ENCODE measurements around the gene TEPSIN. TPM values are rescaled to one million over a fixed set of nuclear protein-coding genes. Genes with fewer than 3 reads are reported as not detected.

Gene TEPSIN
- total and polyA plus RNA-seq, 2 of the 13 experiments (the other 11 are each of a cell fraction or from before 2014, with no cell fraction given): 16.1 to 18.8 TPM

DNA sequence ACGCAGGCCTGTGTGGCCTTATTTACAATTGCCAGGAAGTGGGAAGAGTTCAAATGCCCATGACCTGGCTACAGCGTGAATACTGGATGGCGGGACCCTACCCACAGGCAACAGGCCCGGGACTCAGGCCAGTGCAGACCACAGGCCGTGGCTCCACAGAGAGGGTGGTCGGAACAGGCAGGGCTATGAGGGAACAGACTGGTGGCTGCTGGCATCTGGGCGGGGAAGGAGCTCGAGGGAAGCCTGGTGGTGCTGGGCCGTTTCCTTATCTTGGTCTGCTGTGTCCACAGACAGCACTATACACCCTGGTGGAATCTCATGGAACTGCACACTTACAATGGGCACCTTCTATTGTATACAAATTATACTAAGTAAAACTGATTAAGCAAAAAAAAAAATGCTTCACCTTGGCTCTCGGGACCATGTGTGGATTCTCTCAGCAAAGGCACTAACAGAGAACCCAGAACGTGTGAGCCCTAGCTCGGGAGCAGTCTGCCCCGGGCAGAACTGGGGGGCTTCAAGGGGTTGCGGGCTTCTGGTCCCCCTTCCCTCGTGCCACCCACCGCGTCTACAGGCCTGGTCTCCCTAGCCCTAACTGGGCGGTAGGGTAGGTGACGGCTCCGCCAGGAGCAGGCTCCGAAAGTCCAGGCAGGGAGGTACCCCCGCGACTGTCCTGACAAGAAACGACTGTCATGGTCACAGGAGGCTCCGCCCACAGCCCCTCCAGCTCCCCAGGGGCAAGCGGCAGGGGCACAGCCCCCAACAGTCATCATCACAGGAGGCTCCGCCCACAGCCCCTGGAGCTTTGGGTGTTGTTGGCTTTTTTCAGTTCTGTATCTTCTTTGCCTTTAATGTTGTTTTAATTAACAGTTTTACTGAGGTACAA, 37.9 kb downstream of the TEPSIN start:
- Histone ChIP-seq H3K4me2 (ENCODE audit: low read depth, low read length) (no peak overlapping the region), H3K36me3 (replicated peaks in 1 of 2; ENCODE audit: control insufficient read depth in 1 of 2, insufficient read depth in 2 of 2, low read length in 2 of 2) (peaks cover 18 to 52% of the 10 kb centered on the region in 2 experiments; a peak in 4 of 5 replicates), H3K79me2 (ENCODE audit: insufficient read depth, low read length) (no peaks in the 10 kb centered on the region), H3K27me3 (ENCODE audit: control insufficient read depth in 1 of 2, insufficient read depth in 2 of 2, low read length in 2 of 2) (no peaks in the 10 kb centered on the region), H3K27ac (ENCODE audit: extremely low read length, insufficient read depth, low read length) (no peak overlapping the region), H3K4me1 (ENCODE audit: insufficient read depth, low read length) (no peaks in the 10 kb centered on the region), H3K4me3 (replicated peaks in 1 of 3; ENCODE audit: insufficient read depth in 1 of 3, low read depth in 2 of 3, low read length in 3 of 3) (no peak overlapping the region), H2AFZ (ENCODE audit: low read length) (no peak overlapping the region), H3K9ac (ENCODE audit: insufficient read depth, low read depth, low read length) (no peak overlapping the region), H3K9me3 (ENCODE audit: low read length) (no peaks in the 10 kb centered on the region), H4K20me1 (ENCODE audit: insufficient read depth, low read length) (no peaks in the 10 kb centered on the region; the same call in 1 of the 2 replicates)
- BruUV-seq (replicated peaks): no TSS peak
- FAIRE-seq (peak; percentile 76), ATAC-seq (peak; percentile 78), DNase-seq (ENCODE audit: low spot score) (peak; percentile 62)
- intact Hi-C loops (cut with micrococcal nuclease; ENCODE audit: unreplicated experiment) (loop anchor here (5.0 kb wide), 1 partner anchor 59 kb away; no protein-coding TSS in a partner anchor), in situ Hi-C loops (cut with HindIII; ENCODE audit: extremely low pct_ligation_motif_present, low pct_unique_long_range_greater_than_20kb) (no loop called here)
- POLR2A ChIA-PET: interaction anchor here (0.9 to 1.3 kb wide), 2 partner anchors 22 to 38 kb away, joined by 3 read pairs; partner anchors contain the start of genes CEP131, NDUFAF8 and TEPSIN
- WGBS (ENCODE audit: low lambda C conversion rate): 84% methylated on average over 27 of the region's 27 CpGs
- CTCF ChIA-PET (ENCODE audit: low intra/inter-chr PET ratio, low total read pairs): interaction anchor here (1.3 to 1.4 kb wide), 2 partner anchors 58 to 99 kb away, joined by 4 to 20 read pairs; no protein-coding TSS in a partner anchor
- TF ChIP-seq KAT7 (CRISPR knock-in tag; IDR thresholded peaks at IDR 0.05; ENCODE audit: borderline replicate concordance): no peak
- no peak for TF ChIP-seq YEATS4 (CRISPR knock-in tag; IDR thresholded peaks at IDR 0.05; ENCODE audit: borderline replicate concordance)
- TF ChIP-seq RBM39 (IDR thresholded peaks at IDR 0.05; ENCODE audit: low read depth, low read length, poor library complexity, severe bottlenecking): no peak
- TF ChIP-seq PCBP1 (IDR thresholded peaks at IDR 0.05; ENCODE audit: borderline replicate concordance, low read depth, low read length): 0 out of 2 replicates have a peak, but pooled peaks have one; percentile 7
- TF ChIP-seq, protein P1, sequence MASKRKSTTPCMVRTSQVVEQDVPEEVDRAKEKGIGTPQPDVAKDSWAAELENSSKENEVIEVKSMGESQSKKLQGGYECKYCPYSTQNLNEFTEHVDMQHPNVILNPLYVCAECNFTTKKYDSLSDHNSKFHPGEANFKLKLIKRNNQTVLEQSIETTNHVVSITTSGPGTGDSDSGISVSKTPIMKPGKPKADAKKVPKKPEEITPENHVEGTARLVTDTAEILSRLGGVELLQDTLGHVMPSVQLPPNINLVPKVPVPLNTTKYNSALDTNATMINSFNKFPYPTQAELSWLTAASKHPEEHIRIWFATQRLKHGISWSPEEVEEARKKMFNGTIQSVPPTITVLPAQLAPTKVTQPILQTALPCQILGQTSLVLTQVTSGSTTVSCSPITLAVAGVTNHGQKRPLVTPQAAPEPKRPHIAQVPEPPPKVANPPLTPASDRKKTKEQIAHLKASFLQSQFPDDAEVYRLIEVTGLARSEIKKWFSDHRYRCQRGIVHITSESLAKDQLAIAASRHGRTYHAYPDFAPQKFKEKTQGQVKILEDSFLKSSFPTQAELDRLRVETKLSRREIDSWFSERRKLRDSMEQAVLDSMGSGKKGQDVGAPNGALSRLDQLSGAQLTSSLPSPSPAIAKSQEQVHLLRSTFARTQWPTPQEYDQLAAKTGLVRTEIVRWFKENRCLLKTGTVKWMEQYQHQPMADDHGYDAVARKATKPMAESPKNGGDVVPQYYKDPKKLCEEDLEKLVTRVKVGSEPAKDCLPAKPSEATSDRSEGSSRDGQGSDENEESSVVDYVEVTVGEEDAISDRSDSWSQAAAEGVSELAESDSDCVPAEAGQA (IDR thresholded peaks at IDR 0.05; ENCODE audit: low read depth): no peak
- TF ChIP-seq, protein P1 (CRISPR knock-in tag; IDR thresholded peaks at IDR 0.05; ENCODE audit: borderline replicate concordance): no peak
- TF ChIP-seq, protein P2, sequence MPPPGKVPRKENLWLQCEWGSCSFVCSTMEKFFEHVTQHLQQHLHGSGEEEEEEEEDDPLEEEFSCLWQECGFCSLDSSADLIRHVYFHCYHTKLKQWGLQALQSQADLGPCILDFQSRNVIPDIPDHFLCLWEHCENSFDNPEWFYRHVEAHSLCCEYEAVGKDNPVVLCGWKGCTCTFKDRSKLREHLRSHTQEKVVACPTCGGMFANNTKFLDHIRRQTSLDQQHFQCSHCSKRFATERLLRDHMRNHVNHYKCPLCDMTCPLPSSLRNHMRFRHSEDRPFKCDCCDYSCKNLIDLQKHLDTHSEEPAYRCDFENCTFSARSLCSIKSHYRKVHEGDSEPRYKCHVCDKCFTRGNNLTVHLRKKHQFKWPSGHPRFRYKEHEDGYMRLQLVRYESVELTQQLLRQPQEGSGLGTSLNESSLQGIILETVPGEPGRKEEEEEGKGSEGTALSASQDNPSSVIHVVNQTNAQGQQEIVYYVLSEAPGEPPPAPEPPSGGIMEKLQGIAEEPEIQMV (CRISPR knock-in tag; IDR thresholded peaks at IDR 0.05; ENCODE audit: low read depth): no peak
- TF ChIP-seq CCDC6 (CRISPR knock-in tag; IDR thresholded peaks at IDR 0.05): no peak
